CD4-positive, alpha-beta T cell (primary cell): ENCODE results near the gene HSF2BP. TPM values are rescaled to one million over a fixed set of nuclear protein-coding genes. Genes with fewer than 3 reads are reported as not detected.

Source experiments
- ATAC-seq: fragments of 200-7000 bp; cut with Tn5 transposase; one replicate; pipeline ENCODE4 v1.10.0; 2022; ENCODE audit warnings: mild to moderate bottlenecking; ENCODE audit not compliant: poor library complexity
- CTCF ChIA-PET: fragments of 350-600 bp; sonication (Branson Sonifier 250); formaldehyde crosslinking; loops from one replicate; lab custom pipeline; 2021; ENCODE audit warnings: antibody characterized with exemption, inconsistent platforms; lab: Charles Lee
- POLR2A ChIA-PET: fragments of 350-600 bp; sonication (Branson Sonifier 250); formaldehyde crosslinking; loops from one replicate; lab custom pipeline; 2021; ENCODE audit warnings: antibody characterized with exemption, inconsistent platforms; lab: Charles Lee
- DNase-seq, 14 experiments: peaks; one replicate each; pipeline ENCODE4 v3.0.0-alpha.2; 2013 to 2020; ENCODE audit warnings: mixed read lengths in 2 of 14
- H3K27ac ChIP-seq, 2 donors: one replicate each; pipeline versions ENCODE4 v1.5.1 to v1.7.0; 2013; ENCODE audit warnings: low read length in 2 of 2, low read depth in 1 of 2, mild to moderate bottlenecking in 1 of 2
- H3K27me3 ChIP-seq, 2 experiments: 1 replicate in 1 of 2; 2 replicates in 1 of 2; pipeline versions ENCODE4 v1.6.1 to v1.7.0; 2013; ENCODE audit warnings: low read length in 2 of 2, control low read depth in 1 of 2, mild to moderate bottlenecking in 1 of 2, moderate library complexity in 1 of 2; ENCODE audit not compliant: insufficient read depth in 2 of 2, control insufficient read depth in 1 of 2
- H3K36me3 ChIP-seq: one replicate; pipeline ENCODE4 v1.6.1; 2013; ENCODE audit warnings: low read length, control low read depth; ENCODE audit not compliant: insufficient read depth
- H3K4me1 ChIP-seq: one replicate; pipeline ENCODE4 v1.6.1; 2013; ENCODE audit warnings: low read length, control low read depth; ENCODE audit not compliant: insufficient read depth
- H3K4me3 ChIP-seq: one replicate; pipeline ENCODE4 v1.5.1; 2013; ENCODE audit warnings: mild to moderate bottlenecking, low read length, moderate library complexity
- H3K9me3 ChIP-seq, 2 experiments: 1 replicate in 1 of 2; 2 replicates in 1 of 2; pipeline versions ENCODE4 v1.6.1 to v1.7.0; 2013; ENCODE audit warnings: low read length in 2 of 2, mild to moderate bottlenecking in 2 of 2, control low read depth in 1 of 2, moderate library complexity in 1 of 2; ENCODE audit not compliant: control insufficient read depth in 1 of 2, insufficient read depth in 1 of 2
- H3K27ac Mint-ChIP-seq: one replicate; pipeline ENCODE4 v1.8.0; 2020; ENCODE audit warnings: mixed read lengths
- H3K27me3 Mint-ChIP-seq: one replicate; pipeline ENCODE4 v1.8.0; 2021; ENCODE audit warnings: mixed read lengths
- H3K36me3 Mint-ChIP-seq: one replicate; pipeline ENCODE4 v1.8.0; 2021; ENCODE audit warnings: low read depth, mixed read lengths
- H3K4me1 Mint-ChIP-seq: one replicate; pipeline ENCODE4 v1.8.0; 2021; ENCODE audit warnings: low read depth, mixed read lengths
- H3K4me3 Mint-ChIP-seq: one replicate; pipeline ENCODE4 v1.8.0; 2020; ENCODE audit warnings: mild to moderate bottlenecking, mixed read lengths
- H3K9me3 Mint-ChIP-seq: one replicate; pipeline ENCODE4 v1.8.0; 2020; ENCODE audit warnings: mixed read lengths
- intact Hi-C, 2 experiments: fragments of 100-400 bp; cut with DNase I in 1 of 2; cut with micrococcal nuclease in 1 of 2; formaldehyde crosslinking; loops; one replicate each; pipeline versions ENCODE4 v1.15.1 to v1.9.0; 2023 to 2025; cut with DNase I, micrococcal nuclease
- total RNA-seq, 174 experiments: library from RNA in 2 of 174; stranded (reverse) in 2 of 174; gene quantifications; one replicate each; pipeline ENCODE4 v1.2.3 and lab custom pipeline; 2021 to 2026
- TF ChIP-seq, protein P1 (sequence below): fragments of 200-600 bp; IDR thresholded peaks from one replicate; pipeline ENCODE4 v1.8.0; 2022; ENCODE audit warnings: antibody characterized with exemption, mild to moderate bottlenecking

HSF2BP gene
- total RNA-seq, 2 experiments from 2014 or later: 0.59 to 0.93 TPM

DNA sequence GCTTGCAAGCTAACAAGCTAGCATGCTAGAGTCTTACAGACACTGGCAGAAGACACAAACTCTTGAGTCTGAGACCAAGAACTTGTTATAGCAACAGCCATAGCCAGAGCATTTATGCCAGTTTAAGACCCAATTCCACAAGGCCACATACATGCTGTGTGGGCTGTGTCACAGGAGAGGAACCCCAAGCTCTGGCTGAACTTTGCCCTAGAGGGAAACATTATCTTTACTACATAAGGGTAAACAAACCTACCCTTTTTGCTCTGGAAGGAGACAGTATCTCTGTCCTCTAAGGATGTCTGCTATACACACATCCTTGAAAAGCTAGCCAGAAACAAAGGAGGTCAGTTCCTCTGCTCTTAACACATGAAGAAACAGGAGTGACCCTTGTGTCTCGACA is 70.3 kb downstream of the HSF2BP start:
- H3K4me3 ChIP-seq: no peak overlapping the region
- Mint-ChIP-seq H3K27ac (no peak overlapping the region), H3K27me3 (no peaks in the 10 kb centered on the region), H3K4me3 (no peak overlapping the region), H3K36me3 (no peaks in the 10 kb centered on the region), H3K4me1 (no peaks in the 10 kb centered on the region), H3K9me3 (no peaks in the 10 kb centered on the region)
- no peaks in the 10 kb centered on the region for H3K27me3 ChIP-seq
- ChIA-PET CTCF (interaction anchor here (1.9 kb wide), 1 partner anchor 13 kb away, joined by 4 read pairs; no protein-coding TSS in a partner anchor), POLR2A (no interaction called here)
- DNase-seq (no peak), ATAC-seq (no peak)
- no peaks in the 10 kb centered on the region for H3K9me3 ChIP-seq
- intact Hi-C loops: no loop called here
- H3K36me3 ChIP-seq: no peaks in the 10 kb centered on the region
- H3K4me1 ChIP-seq: no peaks in the 10 kb centered on the region
- TF ChIP-seq, protein P1, sequence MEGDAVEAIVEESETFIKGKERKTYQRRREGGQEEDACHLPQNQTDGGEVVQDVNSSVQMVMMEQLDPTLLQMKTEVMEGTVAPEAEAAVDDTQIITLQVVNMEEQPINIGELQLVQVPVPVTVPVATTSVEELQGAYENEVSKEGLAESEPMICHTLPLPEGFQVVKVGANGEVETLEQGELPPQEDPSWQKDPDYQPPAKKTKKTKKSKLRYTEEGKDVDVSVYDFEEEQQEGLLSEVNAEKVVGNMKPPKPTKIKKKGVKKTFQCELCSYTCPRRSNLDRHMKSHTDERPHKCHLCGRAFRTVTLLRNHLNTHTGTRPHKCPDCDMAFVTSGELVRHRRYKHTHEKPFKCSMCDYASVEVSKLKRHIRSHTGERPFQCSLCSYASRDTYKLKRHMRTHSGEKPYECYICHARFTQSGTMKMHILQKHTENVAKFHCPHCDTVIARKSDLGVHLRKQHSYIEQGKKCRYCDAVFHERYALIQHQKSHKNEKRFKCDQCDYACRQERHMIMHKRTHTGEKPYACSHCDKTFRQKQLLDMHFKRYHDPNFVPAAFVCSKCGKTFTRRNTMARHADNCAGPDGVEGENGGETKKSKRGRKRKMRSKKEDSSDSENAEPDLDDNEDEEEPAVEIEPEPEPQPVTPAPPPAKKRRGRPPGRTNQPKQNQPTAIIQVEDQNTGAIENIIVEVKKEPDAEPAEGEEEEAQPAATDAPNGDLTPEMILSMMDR: no peak
- no peak overlapping the region for H3K27ac ChIP-seq

DNA sequence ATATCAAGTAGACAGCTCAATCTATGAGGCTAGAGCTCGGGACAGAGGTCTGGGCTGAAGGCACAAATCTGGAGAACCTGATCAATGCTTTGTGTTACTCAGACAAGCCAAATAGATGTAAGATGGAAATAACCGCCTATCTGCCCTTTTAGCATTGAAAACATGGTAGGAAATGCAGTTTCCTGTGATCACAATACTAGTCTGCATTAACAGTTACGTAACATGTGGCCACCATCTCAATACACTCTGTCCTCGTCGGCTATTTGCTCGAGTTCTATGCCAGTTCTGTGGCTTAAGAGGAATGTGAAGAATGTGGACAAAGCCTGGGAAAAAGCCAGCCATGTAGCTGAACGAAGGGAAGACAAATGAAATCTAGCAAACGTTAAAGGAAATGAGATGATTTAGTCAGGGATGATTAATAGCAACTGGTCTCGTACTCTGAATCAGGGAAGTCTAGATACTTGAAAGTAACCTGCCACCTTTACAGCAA is 73.3 kb downstream of the HSF2BP start:
- Histone ChIP-seq H3K9me3 (no peaks in the 10 kb centered on the region), H3K27me3 (no peaks in the 10 kb centered on the region), H3K27ac (no peak overlapping the region), H3K4me3 (no peak overlapping the region), H3K4me1 (no peaks in the 10 kb centered on the region), H3K36me3 (no peaks in the 10 kb centered on the region)
- CTCF ChIA-PET: no interaction called here
- DNase-seq: no peak
- intact Hi-C loops: no loop called here
- H3K4me1 Mint-ChIP-seq: no peaks in the 10 kb centered on the region
- no peaks in the 10 kb centered on the region for H3K27me3 Mint-ChIP-seq
- no peak for ATAC-seq
- POLR2A ChIA-PET: no interaction called here
- no peak overlapping the region for H3K4me3 Mint-ChIP-seq
- H3K9me3 Mint-ChIP-seq: no peaks in the 10 kb centered on the region
- TF ChIP-seq, protein P1: no peak
- no peak overlapping the region for H3K27ac Mint-ChIP-seq
- H3K36me3 Mint-ChIP-seq: no peaks in the 10 kb centered on the region

DNA sequence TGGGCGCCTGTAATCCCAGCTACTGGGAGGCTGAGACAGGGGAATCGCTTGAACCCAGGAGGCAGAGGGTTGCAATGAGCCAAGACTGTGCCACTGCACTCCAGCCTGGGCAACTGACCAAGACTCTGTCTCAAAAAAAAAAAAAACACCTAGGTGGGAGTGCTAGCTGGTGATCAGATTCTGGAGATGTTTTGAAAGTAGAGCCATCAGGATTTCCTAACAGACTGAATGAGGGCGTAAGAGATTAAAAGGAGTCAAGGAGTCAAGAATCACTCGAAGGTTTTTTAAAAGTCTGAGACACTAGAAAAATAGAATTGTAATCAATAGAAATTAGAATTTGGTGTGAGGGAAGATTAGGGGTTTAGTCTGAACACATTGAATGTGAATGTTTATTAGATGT is 73.8 kb downstream of the HSF2BP start:
- CTCF ChIA-PET: no interaction called here
- H3K27ac ChIP-seq: no peak overlapping the region

More for the DNA sequence above, 73.8 kb downstream of the HSF2BP start:
- Histone ChIP-seq H3K36me3 (no peaks in the 10 kb centered on the region), H3K27me3 (no peaks in the 10 kb centered on the region), H3K4me3 (no peak overlapping the region), H3K9me3 (no peaks in the 10 kb centered on the region), H3K4me1 (no peaks in the 10 kb centered on the region)
- TF ChIP-seq, protein P1: no peak
- Mint-ChIP-seq H3K4me3 (no peak overlapping the region), H3K27ac (no peak overlapping the region), H3K36me3 (no peaks in the 10 kb centered on the region), H3K27me3 (no peaks in the 10 kb centered on the region), H3K9me3 (no peaks in the 10 kb centered on the region), H3K4me1 (no peaks in the 10 kb centered on the region)
- POLR2A ChIA-PET: no interaction called here
- ATAC-seq (no peak), DNase-seq (no peak)
- intact Hi-C loops: no loop called here
